A673 (cell line): Measurements from ENCODE around the gene MKRN1. TPM values are rescaled to one million over a fixed set of nuclear protein-coding genes. Genes with fewer than 3 reads are reported as not detected.

Experiments
- BruUV-seq: library from RNA; stranded (reverse); fragments of 400-500 nt; replicated peaks from 2 replicates; lab custom pipeline; 2021; lab: Mats Ljungman, UMichigan
- CTCF ChIA-PET: fragments of 300-600 bp; sonication (Branson Sonifier 250); formaldehyde crosslinking; loops from one replicate; lab custom pipeline; 2022; ENCODE audit warnings: antibody characterized with exemption; lab: Charles Lee
- POLR2A ChIA-PET: fragments of 300-600 bp; sonication (Branson Sonifier 250); formaldehyde crosslinking; loops from one replicate; lab custom pipeline; 2022; ENCODE audit warnings: antibody characterized with exemption; ENCODE audit not compliant: low non-redundant PET; lab: Charles Lee
- DNase-seq: peaks from one replicate; pipeline ENCODE4 v3.0.0-alpha.2; 2015; ENCODE audit warnings: low spot score
- H3K27ac ChIP-seq: fragments of 200-600 bp; sonication (generic); 2 replicates; pipeline ENCODE4 v1.5.1; 2016; ENCODE audit warnings: mixed run types, low read depth, mild to moderate bottlenecking, mixed read lengths, antibody characterized with exemption, low read length; ENCODE audit not compliant: poor library complexity, severe bottlenecking
- H3K27me3 ChIP-seq: fragments of 200-600 bp; sonication (generic); replicated peaks from 2 replicates; pipeline ENCODE4 v1.6.1; 2017; ENCODE audit warnings: mixed run types, low read depth, mild to moderate bottlenecking, mixed read lengths, antibody characterized with exemption, low read length; ENCODE audit not compliant: insufficient read depth, poor library complexity
- H3K36me3 ChIP-seq: fragments of 200-600 bp; sonication (generic); 2 replicates; pipeline ENCODE4 v1.6.1; 2016; ENCODE audit warnings: mixed run types, mild to moderate bottlenecking, mixed read lengths, antibody characterized with exemption, low read length; ENCODE audit not compliant: insufficient read depth, poor library complexity, severe bottlenecking
- H3K4me1 ChIP-seq: fragments of 200-600 bp; sonication (generic); 2 replicates; pipeline ENCODE4 v1.6.1; 2017; ENCODE audit warnings: mixed run types, mild to moderate bottlenecking, mixed read lengths, antibody characterized with exemption, low read length; ENCODE audit not compliant: insufficient read depth, poor library complexity, severe bottlenecking
- H3K4me3 ChIP-seq: fragments of 200-600 bp; sonication (generic); 2 replicates; pipeline ENCODE4 v1.5.1; 2016; ENCODE audit warnings: low read depth, mixed run types, mild to moderate bottlenecking, mixed read lengths, low read length; ENCODE audit not compliant: poor library complexity, severe bottlenecking
- H3K9me3 ChIP-seq: fragments of 200-600 bp; sonication (generic); 2 replicates; pipeline ENCODE4 v1.6.1; 2016; ENCODE audit warnings: mixed run types, low read depth, mild to moderate bottlenecking, mixed read lengths, antibody characterized with exemption, low read length; ENCODE audit not compliant: poor library complexity, severe bottlenecking
- CTCF ChIP-seq: fragments of 300-800, 200-600 bp; sonication (generic); conservative IDR thresholded peaks from 2 replicates; pipeline ENCODE4 v1.5.1; 2017; ENCODE audit warnings: low read depth, mild to moderate bottlenecking, antibody characterized with exemption, low read length, moderate library complexity, mixed read lengths
- EZH2 ChIP-seq: fragments of 200-600 bp; sonication (generic); IDR thresholded peaks from 2 replicates; pipeline ENCODE4 v1.6.1; 2017; ENCODE audit warnings: borderline replicate concordance, low read depth, mild to moderate bottlenecking, mixed read lengths, antibody characterized with exemption, low read length; ENCODE audit not compliant: poor library complexity, severe bottlenecking
- intact Hi-C: fragments of 100-400 bp; cut with micrococcal nuclease; formaldehyde crosslinking; loops from one replicate; pipeline ENCODE4 v1.10.0; 2022; ENCODE audit not compliant: unreplicated experiment
- total RNA-seq: library from RNA; stranded (reverse); gene quantifications from 2 replicates; pipeline ENCODE4 v1.2.3, GENCODE V29; 2021

Gene MKRN1
- total RNA-seq, 1 experiment from 2014 or later, result 51.1 TPM

- no peak overlapping the region for H3K4me3 ChIP-seq
- BruUV-seq, result no TSS peak
- POLR2A ChIA-PET, result no interaction called here
- no peak for DNase-seq
- peaks cover 21% of the 10 kb centered on the region for H3K36me3 ChIP-seq
- CTCF ChIA-PET, result no interaction called here
- H3K4me1 ChIP-seq, result no peaks in the 10 kb centered on the region
- intact Hi-C loops, result no loop called here
- H3K27ac ChIP-seq, result no peak overlapping the region
- no peaks in the 10 kb centered on the region for H3K27me3 ChIP-seq
- TF ChIP-seq CTCF (no peak), EZH2 (no peak)
- H3K9me3 ChIP-seq, result no peaks in the 10 kb centered on the region
Measured at GRCh38 chr7:140458916-140459315, 20.4 kb downstream of the MKRN1 start.

- Histone ChIP-seq H3K27ac (no peak overlapping the region), H3K36me3 (peaks cover 21% of the 10 kb centered on the region), H3K4me1 (no peaks in the 10 kb centered on the region), H3K4me3 (no peak overlapping the region), H3K9me3 (no peaks in the 10 kb centered on the region), H3K27me3 (no peaks in the 10 kb centered on the region)
- ChIA-PET CTCF (no interaction called here), POLR2A (no interaction called here)
- intact Hi-C loops, result no loop called here
- no peak for DNase-seq
- no peak for TF ChIP-seq CTCF
- TF ChIP-seq EZH2, result no peak
- BruUV-seq, result no TSS peak
Measured at GRCh38 chr7:140458201-140458600, 21.1 kb downstream of the MKRN1 start.

GRCh38 chr7:140456551-140457051 lies 22.7 kb downstream of the MKRN1 start:
- H3K36me3 ChIP-seq, result peaks cover 21% of the 10 kb centered on the region
- no peaks in the 10 kb centered on the region for H3K4me1 ChIP-seq
- ChIA-PET CTCF (no interaction called here), POLR2A (no interaction called here)
- TF ChIP-seq EZH2 (no peak), CTCF (no peak)
- DNase-seq, result no peak
- BruUV-seq, result no TSS peak
- no peak overlapping the region for H3K27ac ChIP-seq
- no peaks in the 10 kb centered on the region for H3K9me3 ChIP-seq
- no peak overlapping the region for H3K4me3 ChIP-seq
- H3K27me3 ChIP-seq, result no peaks in the 10 kb centered on the region
- intact Hi-C loops, result no loop called here
